Measurements from ENCODE around the gene FKBP5. TPM values are rescaled to one million over a fixed set of nuclear protein-coding genes. Genes with fewer than 3 reads are reported as not detected.

Gene FKBP5
- total and polyA plus RNA-seq, 9 of the 15 experiments (the other 6 are each of a cell fraction or from before 2014, with no cell fraction given), result 32.7 to 151 (median 75.0) TPM

DNA sequence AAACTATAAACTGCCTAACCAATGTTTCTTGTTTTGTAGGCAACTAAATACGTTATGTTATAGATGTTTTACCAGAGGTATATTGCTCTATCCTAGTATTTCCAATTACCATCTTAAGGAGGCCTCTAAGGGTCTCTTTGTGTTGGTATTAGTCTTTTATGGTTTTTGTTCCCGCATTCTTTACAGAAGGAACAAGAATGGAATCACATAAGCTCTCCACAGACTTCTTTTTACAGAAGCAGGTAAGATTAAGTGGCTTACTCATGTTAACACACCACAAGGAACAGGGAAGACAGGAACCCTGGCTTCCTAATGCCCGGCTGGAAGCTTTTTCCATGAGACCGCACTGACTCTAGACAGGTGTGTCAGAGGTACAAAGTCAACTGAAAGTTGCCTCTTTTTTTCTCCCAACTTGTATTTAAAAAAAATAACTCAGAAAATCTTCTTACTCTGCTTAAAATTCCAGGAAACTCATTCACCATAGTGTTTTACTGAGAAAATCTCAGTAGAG, 55.1 kb downstream of the FKBP5 start:
- no peaks in the 10 kb centered on the region for H3K79me2 ChIP-seq (ENCODE audit: control insufficient read depth, insufficient read depth, low read length)
- in situ Hi-C loops (cut with MboI), result no loop called here
- no peaks in the 10 kb centered on the region for H3K27me3 ChIP-seq (ENCODE audit: control insufficient read depth in 2 of 2, insufficient read depth in 2 of 2, low read length in 2 of 2)
- no peaks in the 10 kb centered on the region for H4K20me1 ChIP-seq (replicated peaks; ENCODE audit: control insufficient read depth, insufficient read depth, low read length)
- BruUV-seq (replicated peaks), result no TSS peak
- H3K9ac ChIP-seq (ENCODE audit: insufficient read depth in 1 of 2, low read depth in 2 of 2, low read length in 2 of 2), result no peak overlapping the region
- no peaks in the 10 kb centered on the region for H3K4me1 ChIP-seq (replicated peaks in 1 of 2; ENCODE audit: control insufficient read depth in 2 of 2, insufficient read depth in 2 of 2, low read length in 2 of 2)
- H3K9me1 ChIP-seq (ENCODE audit: control insufficient read depth, insufficient read depth, low read length), result no peaks in the 10 kb centered on the region
- WGBS (ENCODE audit: insufficient coverage, low coverage, missing lambda C conversion rate), result 96% methylated on average over 4 of the region's 4 CpGs
- H3K36me3 ChIP-seq (ENCODE audit: control insufficient read depth, insufficient read depth, low read length), result peaks cover 74% of the 10 kb centered on the region
- DNase-seq (ENCODE audit: extremely low read depth in 1 of 4, low spot score in 3 of 4) (no peak), FAIRE-seq (no peak), ATAC-seq (no peak)
- H3K4me2 ChIP-seq (ENCODE audit: insufficient read depth, low read length), result no peak overlapping the region
- CTCF ChIA-PET (ENCODE audit: low intra/inter-chr PET ratio), result interaction anchor here (0.9 kb wide), 1 partner anchor 104 kb away, joined by 3 read pairs; no protein-coding TSS in a partner anchor
- H2AFZ ChIP-seq (ENCODE audit: low read depth, low read length), result no peak overlapping the region
- POLR2A ChIA-PET, result interaction anchor here (1.5 kb wide), 1 partner anchor 9 kb away, joined by 4 read pairs; no protein-coding TSS in a partner anchor
- no peak overlapping the region for H3K4me3 ChIP-seq
- no peak overlapping the region for H3K27ac ChIP-seq (ENCODE audit: extremely low read depth, low read depth, low read length)
- no peaks in the 10 kb centered on the region for H3K9me3 ChIP-seq (replicated peaks; ENCODE audit: control insufficient read depth, insufficient read depth, low read depth, low read length)
- intact Hi-C loops (cut with micrococcal nuclease), result no loop called here
- TF ChIP-seq TRIM28 (IDR thresholded peaks at IDR 0.05) (no peak), MAX (CRISPR knock-in tag; IDR thresholded peaks at IDR 0.05) (no peak), ZNF445 (CRISPR knock-in tag; IDR thresholded peaks at IDR 0.05; ENCODE audit: low read depth) (no peak), MECOM (CRISPR knock-in tag; IDR thresholded peaks at IDR 0.05) (no peak), CTCFL (IDR thresholded peaks at IDR 0.05; ENCODE audit: borderline replicate concordance, insufficient read depth, low read depth, low read length, poor library complexity, severe bottlenecking) (no peak), RBFOX2 (IDR thresholded peaks at IDR 0.05; ENCODE audit: low read depth, low read length) (no peak), ELF2 (CRISPR knock-in tag; IDR thresholded peaks at IDR 0.05) (no peak), MEF2A (IDR thresholded peaks at IDR 0.05; ENCODE audit: control insufficient read depth, low read depth, low read length) (no peak), ZNF253 (CRISPR knock-in tag; conservative IDR thresholded peaks at IDR 0.05) (no peak), ATF6 (CRISPR knock-in tag; IDR thresholded peaks at IDR 0.05) (no peak), CHD4 (IDR thresholded peaks at IDR 0.05; ENCODE audit: insufficient read depth, insufficient replicate concordance, low read depth, low read length, poor library complexity, severe bottlenecking) (no peak)
- TF ChIP-seq, protein P1, sequence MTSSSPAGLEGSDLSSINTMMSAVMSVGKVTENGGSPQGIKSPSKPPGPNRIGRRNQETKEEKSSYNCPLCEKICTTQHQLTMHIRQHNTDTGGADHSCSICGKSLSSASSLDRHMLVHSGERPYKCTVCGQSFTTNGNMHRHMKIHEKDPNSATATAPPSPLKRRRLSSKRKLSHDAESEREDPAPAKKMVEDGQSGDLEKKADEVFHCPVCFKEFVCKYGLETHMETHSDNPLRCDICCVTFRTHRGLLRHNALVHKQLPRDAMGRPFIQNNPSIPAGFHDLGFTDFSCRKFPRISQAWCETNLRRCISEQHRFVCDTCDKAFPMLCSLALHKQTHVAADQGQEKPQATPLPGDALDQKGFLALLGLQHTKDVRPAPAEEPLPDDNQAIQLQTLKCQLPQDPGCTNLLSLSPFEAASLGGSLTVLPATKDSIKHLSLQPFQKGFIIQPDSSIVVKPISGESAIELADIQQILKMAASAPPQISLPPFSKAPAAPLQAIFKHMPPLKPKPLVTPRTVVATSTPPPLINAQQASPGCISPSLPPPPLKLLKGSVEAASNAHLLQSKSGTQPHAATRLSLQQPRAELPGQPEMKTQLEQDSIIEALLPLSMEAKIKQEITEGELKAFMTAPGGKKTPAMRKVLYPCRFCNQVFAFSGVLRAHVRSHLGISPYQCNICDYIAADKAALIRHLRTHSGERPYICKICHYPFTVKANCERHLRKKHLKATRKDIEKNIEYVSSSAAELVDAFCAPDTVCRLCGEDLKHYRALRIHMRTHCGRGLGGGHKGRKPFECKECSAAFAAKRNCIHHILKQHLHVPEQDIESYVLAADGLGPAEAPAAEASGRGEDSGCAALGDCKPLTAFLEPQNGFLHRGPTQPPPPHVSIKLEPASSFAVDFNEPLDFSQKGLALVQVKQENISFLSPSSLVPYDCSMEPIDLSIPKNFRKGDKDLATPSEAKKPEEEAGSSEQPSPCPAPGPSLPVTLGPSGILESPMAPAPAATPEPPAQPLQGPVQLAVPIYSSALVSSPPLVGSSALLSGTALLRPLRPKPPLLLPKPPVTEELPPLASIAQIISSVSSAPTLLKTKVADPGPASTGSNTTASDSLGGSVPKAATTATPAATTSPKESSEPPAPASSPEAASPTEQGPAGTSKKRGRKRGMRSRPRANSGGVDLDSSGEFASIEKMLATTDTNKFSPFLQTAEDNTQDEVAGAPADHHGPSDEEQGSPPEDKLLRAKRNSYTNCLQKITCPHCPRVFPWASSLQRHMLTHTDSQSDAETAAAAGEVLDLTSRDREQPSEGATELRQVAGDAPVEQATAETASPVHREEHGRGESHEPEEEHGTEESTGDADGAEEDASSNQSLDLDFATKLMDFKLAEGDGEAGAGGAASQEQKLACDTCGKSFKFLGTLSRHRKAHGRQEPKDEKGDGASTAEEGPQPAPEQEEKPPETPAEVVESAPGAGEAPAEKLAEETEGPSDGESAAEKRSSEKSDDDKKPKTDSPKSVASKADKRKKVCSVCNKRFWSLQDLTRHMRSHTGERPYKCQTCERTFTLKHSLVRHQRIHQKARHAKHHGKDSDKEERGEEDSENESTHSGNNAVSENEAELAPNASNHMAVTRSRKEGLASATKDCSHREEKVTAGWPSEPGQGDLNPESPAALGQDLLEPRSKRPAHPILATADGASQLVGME (CRISPR knock-in tag; IDR thresholded peaks at IDR 0.05), result no peak
